ENCODE data around the gene RAB3C.
A peak's percentile ranks its signal among the peaks of the same experiment; 100 is the strongest.

Gene RAB3C

DNA sequence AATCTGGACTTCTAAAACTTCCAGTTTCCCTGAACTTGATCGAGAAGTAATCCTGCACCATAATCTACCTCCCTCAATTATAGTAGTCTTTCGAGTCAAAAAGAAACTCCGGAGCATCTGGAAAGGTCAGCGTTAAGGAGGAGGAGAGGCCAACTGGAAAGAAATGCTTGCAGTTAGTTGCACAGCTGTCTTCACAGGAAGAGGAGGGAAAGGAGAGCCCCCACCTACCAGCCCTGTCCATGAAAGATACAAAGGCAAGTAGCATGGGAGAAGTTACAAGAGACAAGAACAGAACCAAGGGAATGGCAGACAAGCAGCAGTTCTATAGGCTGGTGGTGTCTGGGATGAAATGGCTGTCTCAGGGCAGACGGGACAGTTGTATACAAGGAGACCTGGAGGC lies 170.6 kb downstream of the RAB3C start:
- no peak for DNase-seq (ENCODE audit: low spot score)
- TF ChIP-seq, protein P1, sequence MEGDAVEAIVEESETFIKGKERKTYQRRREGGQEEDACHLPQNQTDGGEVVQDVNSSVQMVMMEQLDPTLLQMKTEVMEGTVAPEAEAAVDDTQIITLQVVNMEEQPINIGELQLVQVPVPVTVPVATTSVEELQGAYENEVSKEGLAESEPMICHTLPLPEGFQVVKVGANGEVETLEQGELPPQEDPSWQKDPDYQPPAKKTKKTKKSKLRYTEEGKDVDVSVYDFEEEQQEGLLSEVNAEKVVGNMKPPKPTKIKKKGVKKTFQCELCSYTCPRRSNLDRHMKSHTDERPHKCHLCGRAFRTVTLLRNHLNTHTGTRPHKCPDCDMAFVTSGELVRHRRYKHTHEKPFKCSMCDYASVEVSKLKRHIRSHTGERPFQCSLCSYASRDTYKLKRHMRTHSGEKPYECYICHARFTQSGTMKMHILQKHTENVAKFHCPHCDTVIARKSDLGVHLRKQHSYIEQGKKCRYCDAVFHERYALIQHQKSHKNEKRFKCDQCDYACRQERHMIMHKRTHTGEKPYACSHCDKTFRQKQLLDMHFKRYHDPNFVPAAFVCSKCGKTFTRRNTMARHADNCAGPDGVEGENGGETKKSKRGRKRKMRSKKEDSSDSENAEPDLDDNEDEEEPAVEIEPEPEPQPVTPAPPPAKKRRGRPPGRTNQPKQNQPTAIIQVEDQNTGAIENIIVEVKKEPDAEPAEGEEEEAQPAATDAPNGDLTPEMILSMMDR (IDR thresholded peaks at IDR 0.05; ENCODE audit: extremely low read depth, missing control alignments) = no peak

DNA sequence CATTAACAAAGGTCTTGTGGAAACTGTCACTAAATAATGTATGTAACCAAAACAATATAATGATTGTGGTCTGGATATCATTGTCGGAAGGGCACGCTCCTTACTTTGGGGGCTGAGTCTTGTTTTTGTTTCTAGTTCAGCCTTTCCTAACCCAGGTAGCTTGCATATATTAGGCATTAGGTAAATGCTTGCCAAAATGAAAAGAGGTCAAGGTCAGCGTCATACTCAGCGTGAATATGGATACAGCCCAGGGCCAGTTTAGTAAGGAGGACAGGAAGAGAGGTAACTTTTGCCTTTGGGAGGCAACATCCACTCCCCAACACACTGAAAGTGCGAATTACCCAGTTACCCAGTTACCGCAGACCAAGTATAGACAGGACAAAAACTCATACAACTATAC lies 171.4 kb downstream of the RAB3C start:
- DNase-seq (ENCODE audit: low spot score) = no peak
- TF ChIP-seq, protein P1 (IDR thresholded peaks at IDR 0.05; ENCODE audit: extremely low read depth, missing control alignments) = no peak

DNA sequence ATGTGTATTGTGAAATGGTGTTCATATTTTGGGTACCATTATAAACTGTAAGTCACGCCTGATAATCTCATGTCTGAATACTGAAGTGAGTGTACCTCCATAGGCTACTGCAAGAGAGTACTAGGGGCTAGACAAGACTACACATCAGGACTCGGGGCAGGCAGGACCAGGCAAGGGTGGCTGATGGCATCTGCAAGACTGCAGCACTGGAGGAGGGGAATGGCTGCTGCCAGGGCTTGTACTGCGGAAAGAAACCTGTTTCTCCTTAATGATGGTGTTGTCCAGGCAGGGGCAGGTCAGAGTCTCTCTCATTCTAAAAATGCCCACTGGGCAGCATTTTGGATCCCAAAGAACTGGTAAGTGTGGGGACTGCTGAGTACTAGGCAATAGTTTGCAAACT lies 172.5 kb downstream of the RAB3C start:
- TF ChIP-seq, protein P1 (IDR thresholded peaks at IDR 0.05; ENCODE audit: extremely low read depth, missing control alignments) = no peak
- no peak for DNase-seq (ENCODE audit: low spot score)

DNA sequence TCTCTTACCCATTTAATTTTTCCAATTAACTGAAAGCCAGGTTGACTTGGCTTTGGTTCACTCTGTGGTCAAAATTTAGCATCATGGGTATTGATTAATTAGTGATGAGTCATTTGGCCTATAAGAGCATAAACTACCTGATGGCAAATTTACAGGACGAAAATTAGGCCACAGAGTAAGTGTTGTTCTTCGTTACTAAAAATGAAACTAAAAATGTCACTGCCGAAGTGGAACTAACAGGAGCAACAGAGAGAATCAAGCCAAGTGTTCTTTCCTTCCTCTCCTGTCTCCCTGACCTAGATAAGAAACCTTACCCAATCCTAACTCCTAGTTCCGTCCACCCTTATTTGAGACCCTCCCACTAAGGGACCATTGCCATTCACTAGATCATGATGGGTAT lies 176.9 kb downstream of the RAB3C start:
- TF ChIP-seq, protein P1 (IDR thresholded peaks at IDR 0.05; ENCODE audit: extremely low read depth, missing control alignments) = no peak
- peak; percentile 33 for DNase-seq (ENCODE audit: low spot score)

DNA sequence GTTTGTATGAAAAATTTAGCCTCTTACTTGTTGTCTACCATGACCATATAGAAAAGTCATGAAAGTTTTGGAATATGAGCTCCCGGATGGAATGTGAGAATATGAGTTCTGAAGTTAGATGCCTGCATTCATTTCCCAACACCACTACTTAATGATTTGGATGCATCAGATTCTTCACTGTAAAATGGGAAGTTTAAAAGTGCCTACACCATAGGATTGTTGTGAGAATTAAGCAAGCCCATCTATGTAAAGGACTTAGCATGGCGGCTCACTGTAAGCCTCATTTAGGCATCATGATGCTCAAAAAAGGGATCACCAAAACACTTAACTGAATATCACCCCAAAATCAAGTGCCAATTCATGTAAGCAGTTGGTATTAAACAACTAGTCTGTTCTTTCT lies 177.3 kb downstream of the RAB3C start:
- DNase-seq (ENCODE audit: low spot score) = no peak
- TF ChIP-seq, protein P1 (IDR thresholded peaks at IDR 0.05; ENCODE audit: extremely low read depth, missing control alignments) = no peak

DNA sequence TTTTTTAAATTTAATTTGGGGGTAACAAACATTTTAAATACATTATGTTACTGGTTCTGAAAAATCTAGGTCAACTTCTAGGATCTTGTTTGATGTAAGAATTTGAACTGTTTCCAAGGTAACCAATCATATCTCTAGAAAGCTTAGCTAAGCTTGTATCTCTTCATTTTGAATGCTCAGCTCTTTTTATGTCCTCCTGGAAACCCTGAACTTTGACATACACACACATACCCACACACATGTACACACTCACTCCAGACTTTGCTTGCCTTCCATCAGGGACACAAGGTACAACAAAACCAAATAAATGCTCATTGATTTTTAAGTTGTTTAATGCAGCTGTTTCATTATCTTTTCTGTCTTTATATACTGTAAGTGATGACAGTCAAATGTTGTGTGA lies 178.5 kb downstream of the RAB3C start:
- TF ChIP-seq, protein P1 (IDR thresholded peaks at IDR 0.05; ENCODE audit: extremely low read depth, missing control alignments) = no peak
- no peak for DNase-seq (ENCODE audit: low spot score)

DNA sequence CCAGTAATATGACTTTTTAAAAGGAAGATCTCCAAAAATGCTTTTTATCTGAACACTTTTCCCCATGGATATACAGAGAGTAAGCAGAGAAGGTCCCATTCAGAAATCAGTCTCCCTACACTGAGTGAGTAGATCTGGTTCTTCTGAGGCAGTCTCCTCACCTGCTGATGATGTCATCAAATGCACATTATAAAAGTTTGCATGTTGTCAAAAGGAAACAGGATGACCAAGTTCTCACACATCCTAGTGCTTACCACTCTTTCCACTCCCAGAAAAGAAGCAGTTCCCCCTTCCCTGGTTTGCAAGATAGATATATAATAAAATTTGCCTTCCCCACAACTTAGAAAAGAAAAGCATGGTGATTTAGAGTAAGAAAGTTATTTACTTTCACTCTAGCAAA lies 180.5 kb downstream of the RAB3C start:
- TF ChIP-seq, protein P1 (IDR thresholded peaks at IDR 0.05; ENCODE audit: extremely low read depth, missing control alignments) = no peak

More for the DNA sequence above, 180.5 kb downstream of the RAB3C start:
- no peak for DNase-seq (ENCODE audit: low spot score)

Measured in GM20000 (cell line).